ENCODE results near the gene PLA2G3. TPM values are rescaled to one million over a fixed set of nuclear protein-coding genes. Genes with fewer than 3 reads are reported as not detected.

PLA2G3 gene
- total and polyA plus RNA-seq, 8 donors: 0.06 to 9.9 (median 0.17) TPM; not detected in 1

GRCh38 chr22:31122196-31122531 is 18.1 kb downstream of the PLA2G3 start:
- Histone ChIP-seq H3K4me1 (peaks cover 3 to 12% of the 10 kb centered on the region in 2 donors), H3K27me3 (no peaks in the 10 kb centered on the region), H3K4me3 (no peak overlapping the region), H3K27ac (no peak overlapping the region), H3K9me3 (no peaks in the 10 kb centered on the region), H3K36me3 (no peaks in the 10 kb centered on the region)
- no peak for DNase-seq
- peak; percentile 13 for ATAC-seq
- intact Hi-C loops (cut with DNase I): no loop called here
- no peak for TF ChIP-seq CTCF (IDR thresholded peaks at IDR 0.05)

GRCh38 chr22:31121403-31121802 is 18.9 kb downstream of the PLA2G3 start:
- ATAC-seq (no peak), DNase-seq (no peak)
- intact Hi-C loops (cut with DNase I): no loop called here
- H3K27ac ChIP-seq: no peak overlapping the region
- TF ChIP-seq CTCF (IDR thresholded peaks at IDR 0.05): no peak
- H3K4me1 ChIP-seq: peaks cover 3 to 12% of the 10 kb centered on the region in 2 donors
- no peak overlapping the region for H3K4me3 ChIP-seq
- no peaks in the 10 kb centered on the region for H3K36me3 ChIP-seq
- no peaks in the 10 kb centered on the region for H3K27me3 ChIP-seq
- H3K9me3 ChIP-seq: no peaks in the 10 kb centered on the region

- no peak for ATAC-seq
- intact Hi-C loops (cut with DNase I): no loop called here
- no peak for TF ChIP-seq CTCF (IDR thresholded peaks at IDR 0.05)
Measured at GRCh38 chr22:31120642-31121041, 19.7 kb downstream of the PLA2G3 start.

GRCh38 chr22:31120230-31120629 is 20.1 kb downstream of the PLA2G3 start:
- Histone ChIP-seq H3K27ac (no peak overlapping the region), H3K9me3 (no peaks in the 10 kb centered on the region), H3K36me3 (no peaks in the 10 kb centered on the region), H3K27me3 (no peaks in the 10 kb centered on the region), H3K4me1 (peaks cover 3 to 12% of the 10 kb centered on the region in 2 donors), H3K4me3 (no peak overlapping the region)
- no peak for DNase-seq
- ATAC-seq: no peak
- TF ChIP-seq CTCF (IDR thresholded peaks at IDR 0.05): no peak
- intact Hi-C loops (cut with DNase I): no loop called here

More at GRCh38 chr22:31120642-31121041, 19.7 kb downstream of the PLA2G3 start:
- H3K4me1 ChIP-seq: peaks cover 3 to 12% of the 10 kb centered on the region in 2 donors
- H3K36me3 ChIP-seq: no peaks in the 10 kb centered on the region
- no peak overlapping the region for H3K4me3 ChIP-seq
- no peaks in the 10 kb centered on the region for H3K9me3 ChIP-seq
- no peak overlapping the region for H3K27ac ChIP-seq
- DNase-seq: no peak
- H3K27me3 ChIP-seq: no peaks in the 10 kb centered on the region

GRCh38 chr22:31119026-31119717 is 21.1 kb downstream of the PLA2G3 start:
- Histone ChIP-seq H3K27me3 (no peaks in the 10 kb centered on the region), H3K36me3 (no peaks in the 10 kb centered on the region), H3K9me3 (no peaks in the 10 kb centered on the region), H3K27ac (no peak overlapping the region), H3K4me3 (no peak overlapping the region), H3K4me1 (peaks cover 3 to 12% of the 10 kb centered on the region in 2 donors)
- DNase-seq (no peak), ATAC-seq (no peak)
- intact Hi-C loops (cut with DNase I): no loop called here
- TF ChIP-seq CTCF (IDR thresholded peaks at IDR 0.05): no peak
